GM12878 (cell line): ENCODE results near the gene PCYOX1L.

Experiments
- CTCF ChIP-seq, 3 experiments: IDR thresholded peaks in 2 of 3; conservative IDR thresholded peaks in 1 of 3; 2 replicates each; pipeline ENCODE4 v1.5.1; 2011; ENCODE audit warnings: low read depth in 3 of 3, low read length in 3 of 3, mild to moderate bottlenecking in 3 of 3, control low read depth in 2 of 3, moderate library complexity in 2 of 3, inconsistent platforms in 1 of 3, mixed read lengths in 1 of 3; ENCODE audit not compliant: control insufficient read depth in 2 of 3, insufficient read depth in 1 of 3; ENCODE audit errors: extremely low read depth in 1 of 3
- PBX3 ChIP-seq: IDR thresholded peaks from 2 replicates; pipeline ENCODE4 v1.6.1; 2011; ENCODE audit warnings: mild to moderate bottlenecking, low read depth, low read length, moderate library complexity; ENCODE audit not compliant: insufficient replicate concordance
- POLR2AphosphoS5 ChIP-seq: IDR thresholded peaks from 2 replicates; pipeline ENCODE4 v1.6.1; 2011; ENCODE audit warnings: mild to moderate bottlenecking, low read length, inconsistent platforms
- REST ChIP-seq: IDR thresholded peaks from 2 replicates; pipeline ENCODE4 v1.6.1; 2012; ENCODE audit warnings: mild to moderate bottlenecking, low read depth, low read length
- RFX5 ChIP-seq: IDR thresholded peaks from 2 replicates; pipeline ENCODE4 v1.6.1; 2011; ENCODE audit warnings: low read depth, low read length, improper control_type of control experiment
- SKIL ChIP-seq: fragments of 450-650 bp; IDR thresholded peaks from 2 replicates; pipeline ENCODE4 v1.6.1; 2017; ENCODE audit warnings: mild to moderate bottlenecking, low read depth, inconsistent platforms; ENCODE audit not compliant: poor library complexity, severe bottlenecking
- SMC3 ChIP-seq: IDR thresholded peaks from 2 replicates; pipeline ENCODE4 v1.6.1; 2011; ENCODE audit warnings: low read length, improper control_type of control experiment, borderline replicate concordance
- SUPT20H ChIP-seq: IDR thresholded peaks from 2 replicates; pipeline ENCODE4 v1.6.1; 2011; ENCODE audit warnings: low read depth, mild to moderate bottlenecking, low read length, moderate library complexity, borderline replicate concordance; ENCODE audit not compliant: control insufficient read depth
- SUZ12 ChIP-seq: fragments of 200-600 bp; sonication (generic); IDR thresholded peaks from one replicate; pipeline ENCODE4 v1.6.1; 2018; ENCODE audit warnings: antibody characterized with exemption, mild to moderate bottlenecking; ENCODE audit not compliant: unreplicated experiment
- TBL1XR1 ChIP-seq: IDR thresholded peaks from 2 replicates; pipeline ENCODE4 v1.6.1; 2012; ENCODE audit warnings: low read depth, low read length, improper control_type of control experiment
- USF2 ChIP-seq: IDR thresholded peaks from 2 replicates; pipeline ENCODE4 v1.6.1; 2011; ENCODE audit warnings: low read depth, low read length, improper control_type of control experiment, borderline replicate concordance
- ZNF274 ChIP-seq: IDR thresholded peaks from one replicate; pipeline ENCODE4 v1.8.0; 2011; ENCODE audit not compliant: insufficient read length, insufficient read depth
- ZNF384 ChIP-seq: IDR thresholded peaks from 2 replicates; pipeline ENCODE4 v1.6.1; 2012; ENCODE audit warnings: low read depth, mild to moderate bottlenecking, low read length, improper control_type of control experiment, borderline replicate concordance

GRCh38 chr5:149411738-149412519 lies 54.1 kb downstream of the PCYOX1L start:
- no peak for TF ChIP-seq PBX3
- TF ChIP-seq SMC3: no peak
- no peak for TF ChIP-seq RFX5
- TF ChIP-seq ZNF274: no peak
- TF ChIP-seq USF2: no peak
- no peak for TF ChIP-seq SUPT20H
- TF ChIP-seq TBL1XR1: no peak
- TF ChIP-seq SUZ12: no peak
- TF ChIP-seq CTCF (IDR thresholded peaks at IDR 0.05 in 2 of 3, conservative IDR thresholded peaks at IDR 0.05 in 1 of 3; ENCODE audit: control insufficient read depth in 2 of 3, extremely low read depth in 1 of 3, insufficient read depth in 1 of 3, low read depth in 3 of 3, low read length in 3 of 3): no peak
- TF ChIP-seq ZNF384: no peak
- TF ChIP-seq SKIL: no peak
- TF ChIP-seq POLR2AphosphoS5: no peak
- no peak for TF ChIP-seq REST
